ENCODE results near the gene TSPAN18. TPM values are rescaled to one million over a fixed set of nuclear protein-coding genes. Genes with fewer than 3 reads are reported as not detected.

Gene TSPAN18
- total and polyA plus RNA-seq, 9 donors, result 2.1 to 35.3 (median 14.4) TPM

DNA sequence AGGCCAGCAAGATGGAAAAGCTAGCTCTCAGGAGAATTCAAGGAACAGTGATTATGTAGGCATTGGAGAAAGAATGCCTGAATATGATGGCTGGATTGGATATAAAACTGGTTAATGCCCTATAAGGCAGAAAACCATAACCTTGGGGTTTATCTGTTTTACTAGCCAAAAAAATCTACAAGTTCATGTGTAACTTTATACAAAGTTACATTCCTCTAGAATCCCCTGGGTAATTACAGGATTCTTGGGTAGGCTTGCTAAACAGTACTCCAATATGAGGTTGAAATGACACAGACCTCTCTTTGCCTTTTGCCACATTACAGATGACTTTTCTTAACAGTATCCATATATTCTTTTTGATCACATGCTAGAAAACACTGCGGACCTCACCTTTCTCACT, 26.0 kb downstream of the TSPAN18 start:
- TF ChIP-seq, protein P1, sequence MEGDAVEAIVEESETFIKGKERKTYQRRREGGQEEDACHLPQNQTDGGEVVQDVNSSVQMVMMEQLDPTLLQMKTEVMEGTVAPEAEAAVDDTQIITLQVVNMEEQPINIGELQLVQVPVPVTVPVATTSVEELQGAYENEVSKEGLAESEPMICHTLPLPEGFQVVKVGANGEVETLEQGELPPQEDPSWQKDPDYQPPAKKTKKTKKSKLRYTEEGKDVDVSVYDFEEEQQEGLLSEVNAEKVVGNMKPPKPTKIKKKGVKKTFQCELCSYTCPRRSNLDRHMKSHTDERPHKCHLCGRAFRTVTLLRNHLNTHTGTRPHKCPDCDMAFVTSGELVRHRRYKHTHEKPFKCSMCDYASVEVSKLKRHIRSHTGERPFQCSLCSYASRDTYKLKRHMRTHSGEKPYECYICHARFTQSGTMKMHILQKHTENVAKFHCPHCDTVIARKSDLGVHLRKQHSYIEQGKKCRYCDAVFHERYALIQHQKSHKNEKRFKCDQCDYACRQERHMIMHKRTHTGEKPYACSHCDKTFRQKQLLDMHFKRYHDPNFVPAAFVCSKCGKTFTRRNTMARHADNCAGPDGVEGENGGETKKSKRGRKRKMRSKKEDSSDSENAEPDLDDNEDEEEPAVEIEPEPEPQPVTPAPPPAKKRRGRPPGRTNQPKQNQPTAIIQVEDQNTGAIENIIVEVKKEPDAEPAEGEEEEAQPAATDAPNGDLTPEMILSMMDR (IDR thresholded peaks at IDR 0.05), result no peak
- TF ChIP-seq POLR2A (IDR thresholded peaks at IDR 0.05) (no peak), EP300 (IDR thresholded peaks at IDR 0.05) (no peak)
- Histone ChIP-seq H3K27me3 (no peaks in the 10 kb centered on the region), H3K36me3 (no peaks in the 10 kb centered on the region), H3K4me3 (no peak overlapping the region), H3K4me1 (ENCODE audit: insufficient read depth) (peaks cover 5% of the 10 kb centered on the region), H3K27ac (no peak overlapping the region), H3K9me3 (no peaks in the 10 kb centered on the region)
- intact Hi-C loops (cut with DNase I), result loop anchor here in 1 of 4 donors (10.0 kb wide), 1 partner anchor 62 kb away; no protein-coding TSS in a partner anchor
- WGBS, 3 donors, result 95 to 100% (median 97%) methylated on average over 1 of the region's 1 CpG
- no peak for DNase-seq

DNA sequence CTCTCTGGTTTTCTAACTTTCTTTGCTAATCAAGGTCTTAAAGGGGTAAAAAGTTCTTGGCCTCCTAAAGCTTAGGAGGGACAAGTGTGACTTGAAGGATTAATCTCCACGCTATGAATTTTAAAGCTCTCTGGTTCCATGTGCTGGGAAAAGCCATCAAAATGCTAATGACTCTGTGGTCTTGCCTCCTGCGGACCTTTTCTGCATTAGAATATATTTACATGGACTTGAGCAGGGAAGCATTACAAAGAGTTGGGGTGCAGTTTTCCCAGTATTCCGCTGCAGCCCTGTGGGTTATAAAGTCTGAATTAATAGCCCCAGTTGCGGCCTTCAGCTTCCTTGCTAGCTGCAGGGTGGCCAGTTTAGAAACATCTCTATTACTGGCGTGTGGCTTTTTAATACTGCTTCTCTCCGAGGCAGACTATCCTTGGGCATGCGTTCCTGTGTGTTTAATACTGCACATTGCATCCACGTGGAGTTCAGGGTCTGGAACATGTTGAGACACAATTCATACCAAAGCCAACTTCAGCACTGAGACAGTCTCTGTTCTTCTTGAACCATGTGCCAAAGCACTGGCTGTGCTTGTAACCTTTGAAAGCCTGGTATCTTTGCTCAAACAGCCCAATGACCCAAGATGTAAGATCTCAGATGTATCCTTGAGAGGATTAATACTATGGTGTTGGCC, 27.3 kb downstream of the TSPAN18 start:
- H3K36me3 ChIP-seq, result no peaks in the 10 kb centered on the region
- 69 to 80% (median 76%) methylated on average over 8 of the region's 8 CpGs for WGBS, 3 donors
- no peak for TF ChIP-seq EP300 (IDR thresholded peaks at IDR 0.05)
- no peak for TF ChIP-seq POLR2A (IDR thresholded peaks at IDR 0.05)
- no peak for DNase-seq
- no peaks in the 10 kb centered on the region for H3K27me3 ChIP-seq
- intact Hi-C loops (cut with DNase I), result loop anchor here in 1 of 4 donors (10.0 kb wide), 1 partner anchor 61 kb away; no protein-coding TSS in a partner anchor
- H3K4me1 ChIP-seq (ENCODE audit: insufficient read depth), result peaks cover 5% of the 10 kb centered on the region
- H3K4me3 ChIP-seq, result no peak overlapping the region
- peaks cover 0 to 3% of the 10 kb centered on the region in 2 donors for H3K9me3 ChIP-seq
- H3K27ac ChIP-seq, result no peak overlapping the region

DNA sequence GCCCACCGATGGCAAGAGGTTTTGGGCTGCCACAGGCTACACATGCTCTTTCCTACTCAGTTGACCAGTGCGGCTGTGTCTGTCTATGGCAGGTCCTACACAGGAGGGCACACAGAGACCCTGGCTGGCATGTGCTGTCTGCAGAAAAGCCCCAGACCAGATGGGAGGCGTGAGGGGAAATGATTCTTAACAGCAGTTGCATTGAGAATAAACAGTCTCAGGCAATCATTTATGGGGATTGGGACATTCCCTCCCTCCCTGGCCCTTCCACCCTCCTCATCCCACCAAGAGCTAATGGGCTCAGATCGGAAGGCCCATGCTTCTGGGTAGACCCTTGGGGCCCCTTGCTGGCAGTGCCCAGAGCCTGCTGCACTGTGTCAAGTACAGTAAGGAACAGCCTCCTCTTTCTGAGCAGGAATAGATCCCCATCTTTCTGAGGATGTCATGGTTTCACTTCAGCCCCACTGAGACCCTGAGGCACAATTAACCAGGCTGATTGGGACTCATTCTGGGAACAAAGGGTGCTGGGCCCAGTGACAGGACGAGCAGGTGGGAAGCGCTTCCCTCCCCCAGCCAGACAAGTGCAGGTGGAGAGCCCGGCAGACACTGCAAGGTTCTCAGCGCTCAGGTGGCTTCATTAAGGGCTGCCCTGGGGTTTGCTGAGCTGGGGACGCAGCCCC, 28.3 kb downstream of the TSPAN18 start:
- DNase-seq, result no peak
- TF ChIP-seq POLR2A (IDR thresholded peaks at IDR 0.05) (no peak), EP300 (IDR thresholded peaks at IDR 0.05) (no peak)
- TF ChIP-seq, protein P1 (IDR thresholded peaks at IDR 0.05), result no peak
- Histone ChIP-seq H3K9me3 (peaks cover 0 to 3% of the 10 kb centered on the region in 2 donors), H3K27me3 (no peaks in the 10 kb centered on the region), H3K4me3 (no peak overlapping the region), H3K27ac (no peak overlapping the region), H3K36me3 (no peaks in the 10 kb centered on the region), H3K4me1 (ENCODE audit: insufficient read depth) (peaks cover 5% of the 10 kb centered on the region)
- intact Hi-C loops (cut with DNase I), result loop anchor here in 1 of 4 donors (10.0 kb wide), 1 partner anchor 60 kb away; no protein-coding TSS in a partner anchor
- 58 to 73% (median 64%) methylated on average over 9 of the region's 9 CpGs for WGBS, 3 donors

DNA sequence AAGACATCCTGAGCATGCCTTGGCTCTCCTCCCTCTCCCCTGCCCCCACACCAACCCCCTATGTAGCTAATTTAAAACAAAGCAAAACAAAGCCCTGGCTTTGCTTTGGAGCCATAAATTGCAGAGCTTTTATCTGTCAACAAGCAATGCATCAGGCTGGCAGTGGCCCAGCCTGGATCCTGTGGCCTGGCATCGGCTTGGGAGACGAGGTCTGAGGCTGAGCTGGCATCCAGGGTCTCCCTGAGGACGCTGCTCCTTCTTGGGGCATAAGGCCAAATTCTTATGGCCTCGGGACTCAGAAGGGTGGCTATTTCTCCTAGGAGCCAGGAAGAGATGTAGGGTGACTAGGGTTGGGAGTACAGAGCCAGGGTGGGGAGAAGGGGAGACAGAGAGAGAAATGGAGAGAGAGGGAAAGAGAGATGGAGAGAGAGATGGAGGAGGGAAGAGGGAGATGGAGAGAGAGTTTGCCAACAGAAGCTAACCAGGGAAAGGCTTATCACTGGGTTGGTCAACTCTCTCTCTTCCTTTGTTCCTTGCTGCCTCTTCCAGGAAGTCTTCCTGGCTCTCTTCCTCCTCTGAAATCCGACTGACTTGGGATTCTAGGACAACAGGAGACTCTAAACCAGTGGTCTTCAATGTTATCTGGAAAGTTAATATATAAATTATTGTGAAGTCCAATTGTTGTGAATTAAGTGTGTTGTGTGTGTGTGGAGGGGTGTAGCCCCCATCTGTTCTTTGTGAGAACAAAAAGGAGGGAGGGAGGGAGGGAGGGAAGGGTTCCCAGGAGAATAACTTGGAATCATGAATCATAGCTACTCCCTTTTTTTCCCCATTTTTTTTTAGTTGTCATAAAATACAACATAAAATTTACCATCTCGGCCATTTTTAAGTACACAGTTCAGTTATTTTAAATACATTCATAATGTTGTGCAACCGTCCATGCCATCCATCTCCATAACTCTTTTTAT, 29.1 kb downstream of the TSPAN18 start:
- DNase-seq, result no peak
- H3K4me3 ChIP-seq, result no peak overlapping the region
- H3K9me3 ChIP-seq, result peaks cover 0 to 3% of the 10 kb centered on the region in 2 donors
- H3K27ac ChIP-seq, result no peak overlapping the region
- no peaks in the 10 kb centered on the region for H3K27me3 ChIP-seq
- no peak for TF ChIP-seq POLR2A (IDR thresholded peaks at IDR 0.05)
- H3K36me3 ChIP-seq, result no peaks in the 10 kb centered on the region
- WGBS, 3 donors, result 29 to 37% (median 37%) methylated on average over 7 of the region's 7 CpGs
- peaks cover 5% of the 10 kb centered on the region for H3K4me1 ChIP-seq (ENCODE audit: insufficient read depth)
- intact Hi-C loops (cut with DNase I), result loop anchor here in 1 of 4 donors (10.0 kb wide), 1 partner anchor 59 kb away; no protein-coding TSS in a partner anchor

DNA sequence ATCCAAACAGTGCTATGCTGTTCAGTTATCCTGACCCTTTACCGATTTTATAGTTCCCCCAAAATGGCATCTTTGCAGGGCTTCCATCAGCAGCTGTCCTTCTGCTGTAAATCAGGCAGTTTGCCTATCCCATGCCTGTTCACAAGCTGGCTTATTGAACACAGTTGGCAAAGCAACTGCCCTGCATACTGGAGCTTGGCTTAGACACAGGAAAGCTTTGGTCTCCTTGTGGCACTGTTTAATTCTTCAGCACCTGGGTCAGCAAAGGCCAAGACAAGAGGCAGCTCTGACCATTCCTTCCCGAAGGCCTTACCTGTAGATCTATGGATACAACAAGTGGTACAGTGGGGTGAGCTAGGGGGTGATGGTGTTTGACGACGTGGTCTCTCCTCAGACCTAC, 32.2 kb downstream of the TSPAN18 start:
- intact Hi-C loops (cut with DNase I), result loop anchor here in 1 of 4 donors (10.0 kb wide), 1 partner anchor 56 kb away; no protein-coding TSS in a partner anchor
- Histone ChIP-seq H3K27me3 (no peaks in the 10 kb centered on the region), H3K9me3 (peaks cover 0 to 3% of the 10 kb centered on the region in 2 donors), H3K4me1 (ENCODE audit: insufficient read depth) (peaks cover 19% of the 10 kb centered on the region), H3K27ac (no peak overlapping the region), H3K36me3 (no peaks in the 10 kb centered on the region), H3K4me3 (no peak overlapping the region)
- 91 to 95% (median 95%) methylated on average over 4 of the region's 4 CpGs for WGBS, 3 donors
- TF ChIP-seq POLR2A (IDR thresholded peaks at IDR 0.05) (no peak), EP300 (IDR thresholded peaks at IDR 0.05) (no peak)
- TF ChIP-seq, protein P1 (IDR thresholded peaks at IDR 0.05), result no peak
- DNase-seq, result peak in 1 of 5 donors; percentile 8

All from ovary (tissue), 9 donors.